Left kidney (tissue), 8 donors: ENCODE results near the gene FOXP1. TPM values are rescaled to one million over a fixed set of nuclear protein-coding genes. Genes with fewer than 3 reads are reported as not detected.
A peak's percentile ranks its signal among the peaks of the same experiment; 100 is the strongest.

ENCODE experiments used
- DNase-seq: peaks from one replicate; pipeline ENCODE4 v3.0.0-alpha.2; 2013
- long read RNA-seq, 8 donors: transcript quantifications; one replicate each; lab custom pipeline, GENCODE V29; 2026
- polyA plus RNA-seq: library from polyadenylated mRNA; unstranded; fragments of 120-200 nt; gene quantifications from one replicate; pipeline ENCODE4 v1.2.1, GENCODE V29; 2013; ENCODE audit not compliant: insufficient read length

The FOXP1 gene
- 46.7 TPM for polyA plus RNA-seq
- long read RNA-seq, donor 1, transcript FOXP1-204 (2 exons, 664 nt) = major isoform, 6 of 6 reads
- long read RNA-seq, donor 1, partial matches to known transcripts = 0 of 6 reads
- long read RNA-seq, donor 1, other reads (novel, unspliced or antisense) = 0 of 6 reads
- long read RNA-seq, donor 2, transcript FOXP1-204 (2 exons, 664 nt) = major isoform, 6 of 7 reads
- long read RNA-seq, donor 2, partial matches to known transcripts = 0 of 7 reads
- long read RNA-seq, donor 2, other reads (novel, unspliced or antisense) = 0 of 7 reads
- long read RNA-seq, donor 3, partial matches to known transcripts = 0 of 6 reads
- long read RNA-seq, donor 3, other reads (novel, unspliced or antisense) = 0 of 6 reads
- long read RNA-seq, donor 4 = 0 reads
- long read RNA-seq, donor 5, partial matches to known transcripts = 0 of 4 reads
- long read RNA-seq, donor 5, other reads (novel, unspliced or antisense) = 0 of 4 reads
- long read RNA-seq, donor 6, partial matches to known transcripts = 0 of 5 reads
- long read RNA-seq, donor 6, other reads (novel, unspliced or antisense) = 0 of 5 reads
- long read RNA-seq, donor 7, partial matches to known transcripts = 0 of 2 reads
- long read RNA-seq, donor 7, other reads (novel, unspliced or antisense) = 0 of 2 reads
- long read RNA-seq, donor 8, partial matches to known transcripts = 0 of 1 reads
- long read RNA-seq, donor 8, other reads (novel, unspliced or antisense) = 0 of 1 reads

GRCh38 chr3:71583566-71584393, at the start of gene FOXP1:
FOXP1 (minus strand) TSS chr3:71583728; CDS start chr3:71198381, 385,347 bp downstream.
- DNase-seq = peak; percentile 88

GRCh38 chr3:71629711-71630110, 46.2 kb upstream of the FOXP1 start:
- no peak for DNase-seq

- no peak for DNase-seq
Observed at GRCh38 chr3:71629289-71629688, 45.8 kb upstream of the FOXP1 start.

GRCh38 chr3:71628522-71628921, 45.0 kb upstream of the FOXP1 start:
- DNase-seq = no peak

GRCh38 chr3:71625676-71626075, 42.1 kb upstream of the FOXP1 start:
- no peak for DNase-seq

- DNase-seq = no peak
Observed at GRCh38 chr3:71621825-71622537, 38.5 kb upstream of the FOXP1 start.

- DNase-seq = no peak
Observed at GRCh38 chr3:71618538-71618937, 35.0 kb upstream of the FOXP1 start.

GRCh38 chr3:71616571-71617021, 33.1 kb upstream of the FOXP1 start:
- DNase-seq = no peak

GRCh38 chr3:71614869-71615268, 31.3 kb upstream of the FOXP1 start:
- no peak for DNase-seq

- no peak for DNase-seq
Observed at GRCh38 chr3:71614426-71614825, 30.9 kb upstream of the FOXP1 start.

- no peak for DNase-seq
Observed at GRCh38 chr3:71611099-71611498, 27.6 kb upstream of the FOXP1 start.

- no peak for DNase-seq
Observed at GRCh38 chr3:71607364-71607763, 23.8 kb upstream of the FOXP1 start.

- no peak for DNase-seq
Observed at GRCh38 chr3:71606582-71606981, 23.1 kb upstream of the FOXP1 start.

- no peak for DNase-seq
Observed at GRCh38 chr3:71602256-71602655, 18.7 kb upstream of the FOXP1 start.

- DNase-seq = no peak
Observed at GRCh38 chr3:71601811-71602210, 18.3 kb upstream of the FOXP1 start.

- no peak for DNase-seq
Observed at GRCh38 chr3:71600646-71601288, 17.2 kb upstream of the FOXP1 start.

- DNase-seq = no peak
Observed at GRCh38 chr3:71599416-71599815, 15.9 kb upstream of the FOXP1 start.

GRCh38 chr3:71598292-71598691, 14.8 kb upstream of the FOXP1 start:
- no peak for DNase-seq

- no peak for DNase-seq
Observed at GRCh38 chr3:71597286-71597685, 13.8 kb upstream of the FOXP1 start.

GRCh38 chr3:71593106-71593505, 9.6 kb upstream of the FOXP1 start:
- no peak for DNase-seq

GRCh38 chr3:71591101-71591500, 7.6 kb upstream of the FOXP1 start:
- no peak for DNase-seq
